Immature natural killer cell (primary cell): ENCODE data around the gene TRH. TPM values are rescaled to one million over a fixed set of nuclear protein-coding genes. Genes with fewer than 3 reads are reported as not detected.

Source experiments
- DNase-seq, 3 donors: peaks; one replicate each; pipeline ENCODE4 v3.0.0; 2022; ENCODE audit warnings: mixed read lengths in 1 of 3
- H3K27ac Mint-ChIP-seq, 6 donors: one replicate each; pipeline ENCODE4 v1.8.0; 2020; ENCODE audit warnings: mixed read lengths in 6 of 6, mild to moderate bottlenecking in 5 of 6, inconsistent platforms in 4 of 6, moderate library complexity in 3 of 6
- H3K27me3 Mint-ChIP-seq, 3 donors: one replicate each; pipeline ENCODE4 v1.8.0; 2020 to 2021; ENCODE audit warnings: low read depth in 3 of 3, mild to moderate bottlenecking in 3 of 3, mixed read lengths in 3 of 3, moderate library complexity in 3 of 3, inconsistent platforms in 1 of 3
- H3K36me3 Mint-ChIP-seq, 3 donors: one replicate each; pipeline ENCODE4 v1.8.0; 2020; ENCODE audit warnings: mixed read lengths in 3 of 3, inconsistent platforms in 2 of 3, mild to moderate bottlenecking in 2 of 3
- H3K4me1 Mint-ChIP-seq, 2 donors: one replicate each; pipeline ENCODE4 v1.8.0; 2020; ENCODE audit warnings: inconsistent platforms in 2 of 2, mild to moderate bottlenecking in 2 of 2, mixed read lengths in 2 of 2, moderate library complexity in 1 of 2
- H3K4me3 Mint-ChIP-seq, 5 donors: one replicate each; pipeline ENCODE4 v1.8.0; 2020; ENCODE audit warnings: mild to moderate bottlenecking in 5 of 5, mixed read lengths in 5 of 5, inconsistent platforms in 3 of 5, moderate library complexity in 3 of 5
- H3K9me3 Mint-ChIP-seq, 6 donors: one replicate each; pipeline ENCODE4 v1.8.0; 2020; ENCODE audit warnings: mild to moderate bottlenecking in 6 of 6, mixed read lengths in 6 of 6, inconsistent platforms in 4 of 6, moderate library complexity in 3 of 6
- polyA plus RNA-seq, 3 donors: library from polyadenylated mRNA; unstranded; fragments of 300-500 nt; fragmentation: Illumina TruSeq; gene quantifications; one replicate each; pipeline ENCODE4 v1.2.3, GENCODE V29; 2021

The TRH gene
- polyA plus RNA-seq, 3 donors from 2014 or later, result not detected

- H3K27me3 Mint-ChIP-seq, result peaks cover 0 to 7% (median 2%) of the 10 kb centered on the region in 3 donors
- no peak overlapping the region for H3K27ac Mint-ChIP-seq
- DNase-seq, result no peak
- H3K4me1 Mint-ChIP-seq, result no peaks in the 10 kb centered on the region
- H3K36me3 Mint-ChIP-seq, result peaks cover 0 to 4% (median 0%) of the 10 kb centered on the region in 3 donors
- H3K4me3 Mint-ChIP-seq, result no peak overlapping the region
- no peaks in the 10 kb centered on the region for H3K9me3 Mint-ChIP-seq
These were observed 24.0 kb upstream of the TRH start for GRCh38 chr3:129950318-129951046.

DNA sequence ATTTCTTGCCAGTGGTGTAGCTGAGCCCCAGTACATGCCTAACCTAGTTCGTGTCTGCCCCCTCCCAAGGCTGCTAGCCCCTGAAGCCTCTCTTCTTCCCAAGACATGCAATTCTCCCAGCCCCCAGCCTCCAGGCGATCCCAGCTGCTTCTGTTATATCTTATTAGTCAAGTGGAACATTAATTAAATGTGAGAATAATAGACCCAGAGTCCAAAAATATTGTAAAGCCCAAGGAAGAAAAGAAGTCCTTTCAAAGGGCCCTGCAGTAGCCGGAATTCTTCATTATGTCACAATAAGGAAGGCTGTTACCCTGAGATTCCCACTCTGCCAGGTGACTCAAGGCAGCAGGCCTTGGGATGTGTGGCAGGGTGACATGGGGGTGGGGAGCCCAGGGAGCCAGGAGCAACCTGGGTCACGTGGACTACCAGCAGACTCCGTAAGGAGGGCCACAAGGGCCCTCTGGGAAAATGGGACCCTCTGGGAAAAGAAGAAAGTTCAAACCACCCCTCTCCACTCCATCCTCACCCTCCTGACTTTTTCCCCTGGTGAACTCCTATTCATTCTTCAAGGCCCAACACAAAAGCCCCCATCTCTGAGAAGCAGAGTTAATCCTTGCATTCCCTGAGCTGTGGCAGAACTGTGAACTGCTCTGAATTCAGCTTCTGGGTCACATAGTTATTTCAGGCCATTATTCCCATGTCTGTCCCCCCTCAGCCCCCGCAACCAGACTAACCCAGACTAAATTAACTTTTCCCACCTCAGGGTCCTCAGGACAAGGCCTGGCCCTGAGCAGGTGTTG is 21.8 kb upstream of the TRH start:
- no peak overlapping the region for H3K4me3 Mint-ChIP-seq
- H3K27ac Mint-ChIP-seq, result no peak overlapping the region
- no peak for DNase-seq
- peaks cover 0 to 4% (median 0%) of the 10 kb centered on the region in 3 donors for H3K36me3 Mint-ChIP-seq
- H3K27me3 Mint-ChIP-seq, result peaks cover 0 to 7% (median 2%) of the 10 kb centered on the region in 3 donors
- H3K4me1 Mint-ChIP-seq, result no peaks in the 10 kb centered on the region
- H3K9me3 Mint-ChIP-seq, result no peaks in the 10 kb centered on the region

- H3K4me3 Mint-ChIP-seq, result no peak overlapping the region
These were observed 20.9 kb upstream of the TRH start for GRCh38 chr3:129953621-129954020.

GRCh38 chr3:129954514-129954913 is 20.0 kb upstream of the TRH start:
- no peak overlapping the region for H3K27ac Mint-ChIP-seq
- no peak overlapping the region for H3K4me3 Mint-ChIP-seq
- peaks cover 0 to 7% (median 2%) of the 10 kb centered on the region in 3 donors for H3K27me3 Mint-ChIP-seq
- H3K9me3 Mint-ChIP-seq, result no peaks in the 10 kb centered on the region
- DNase-seq, result no peak
- H3K36me3 Mint-ChIP-seq, result peaks cover 0 to 4% (median 0%) of the 10 kb centered on the region in 3 donors
- H3K4me1 Mint-ChIP-seq, result no peaks in the 10 kb centered on the region

More at GRCh38 chr3:129953621-129954020, 20.9 kb upstream of the TRH start:
- DNase-seq, result no peak
- H3K36me3 Mint-ChIP-seq, result peaks cover 0 to 4% (median 0%) of the 10 kb centered on the region in 3 donors
- no peaks in the 10 kb centered on the region for H3K4me1 Mint-ChIP-seq
- H3K27me3 Mint-ChIP-seq, result peaks cover 0 to 7% (median 4%) of the 10 kb centered on the region in 3 donors
- no peaks in the 10 kb centered on the region for H3K9me3 Mint-ChIP-seq
- H3K27ac Mint-ChIP-seq, result no peak overlapping the region

DNA sequence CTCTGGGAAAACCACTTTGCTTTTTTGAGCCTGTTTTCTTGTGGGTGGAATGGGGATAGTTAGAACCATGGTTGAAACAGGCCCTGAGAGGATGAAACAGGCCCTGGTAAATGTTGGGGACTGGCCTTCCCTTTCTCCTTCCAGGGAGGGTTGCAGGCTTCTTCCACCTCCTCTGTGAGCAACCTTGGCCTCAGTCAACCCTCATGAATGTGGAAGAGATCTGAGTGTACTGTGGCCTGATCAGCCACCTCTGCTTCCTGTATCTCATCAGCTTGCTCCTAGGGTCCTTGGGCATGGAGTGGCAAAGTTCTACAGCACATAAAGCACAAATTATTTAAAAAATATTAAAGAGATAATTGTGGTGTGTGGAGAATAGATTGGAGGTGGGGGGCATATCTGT is 17.6 kb upstream of the TRH start:
- Mint-ChIP-seq H3K4me3 (no peak overlapping the region), H3K9me3 (no peaks in the 10 kb centered on the region), H3K4me1 (no peaks in the 10 kb centered on the region), H3K27me3 (peaks cover 2 to 9% (median 2%) of the 10 kb centered on the region in 3 donors), H3K36me3 (peaks cover 0 to 4% (median 0%) of the 10 kb centered on the region in 3 donors), H3K27ac (no peak overlapping the region)
- DNase-seq, result no peak

DNA sequence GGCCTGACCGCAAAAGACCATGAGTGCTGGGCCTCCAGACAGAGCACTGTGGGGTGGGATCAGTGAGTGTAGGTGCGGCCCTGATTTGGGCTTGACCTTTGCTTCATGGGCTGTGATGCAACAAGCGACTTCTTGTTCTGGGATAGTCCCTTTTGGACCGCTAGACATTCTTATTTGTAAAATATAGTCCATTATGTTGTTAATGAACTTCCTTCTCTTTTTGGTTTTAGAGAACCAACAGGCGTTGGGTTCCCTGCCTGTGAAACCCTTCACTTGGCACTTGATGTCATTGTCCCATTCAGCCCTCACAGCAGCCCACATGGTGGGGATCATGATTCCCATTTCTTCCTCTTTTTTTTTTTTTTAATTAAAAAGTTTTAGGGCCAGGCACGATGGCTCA is 15.8 kb upstream of the TRH start:
- no peak overlapping the region for H3K27ac Mint-ChIP-seq
- no peak for DNase-seq
- no peaks in the 10 kb centered on the region for H3K4me1 Mint-ChIP-seq
- no peaks in the 10 kb centered on the region for H3K9me3 Mint-ChIP-seq
- H3K4me3 Mint-ChIP-seq, result no peak overlapping the region
- H3K27me3 Mint-ChIP-seq, result peaks cover 2 to 5% (median 2%) of the 10 kb centered on the region in 3 donors
- no peaks in the 10 kb centered on the region for H3K36me3 Mint-ChIP-seq

DNA sequence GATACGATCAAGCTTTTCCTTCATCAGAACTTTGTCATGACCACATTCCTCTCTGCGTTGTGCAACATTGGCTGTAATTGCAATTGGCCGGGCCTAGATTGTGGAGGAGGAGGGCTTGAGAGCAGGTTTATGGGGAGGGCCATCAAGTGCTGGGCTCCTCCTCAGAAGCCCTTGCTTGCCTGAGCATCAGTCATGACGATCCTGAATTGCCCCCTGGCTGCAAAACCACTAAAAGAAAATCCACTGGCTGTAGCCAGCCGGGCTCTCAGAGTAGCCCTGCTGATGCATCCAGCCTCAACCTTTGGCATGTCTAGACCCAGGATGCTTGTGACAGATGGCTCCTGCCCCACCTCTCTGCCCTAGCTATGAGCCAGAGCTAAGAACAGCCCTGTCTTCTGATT is 13.4 kb upstream of the TRH start:
- no peaks in the 10 kb centered on the region for H3K4me1 Mint-ChIP-seq
- no peak overlapping the region for H3K27ac Mint-ChIP-seq
- H3K27me3 Mint-ChIP-seq, result peaks cover 2% of the 10 kb centered on the region in 3 donors
- no peak overlapping the region for H3K4me3 Mint-ChIP-seq
- no peak for DNase-seq
- H3K36me3 Mint-ChIP-seq, result no peaks in the 10 kb centered on the region
- no peaks in the 10 kb centered on the region for H3K9me3 Mint-ChIP-seq

- no peaks in the 10 kb centered on the region for H3K9me3 Mint-ChIP-seq
- H3K27ac Mint-ChIP-seq, result no peak overlapping the region
- H3K36me3 Mint-ChIP-seq, result no peaks in the 10 kb centered on the region
- no peaks in the 10 kb centered on the region for H3K4me1 Mint-ChIP-seq
- peaks cover 2 to 9% (median 2%) of the 10 kb centered on the region in 3 donors for H3K27me3 Mint-ChIP-seq
- no peak overlapping the region for H3K4me3 Mint-ChIP-seq
- DNase-seq, result no peak
These were observed 11.9 kb upstream of the TRH start for GRCh38 chr3:129962600-129962999.

DNA sequence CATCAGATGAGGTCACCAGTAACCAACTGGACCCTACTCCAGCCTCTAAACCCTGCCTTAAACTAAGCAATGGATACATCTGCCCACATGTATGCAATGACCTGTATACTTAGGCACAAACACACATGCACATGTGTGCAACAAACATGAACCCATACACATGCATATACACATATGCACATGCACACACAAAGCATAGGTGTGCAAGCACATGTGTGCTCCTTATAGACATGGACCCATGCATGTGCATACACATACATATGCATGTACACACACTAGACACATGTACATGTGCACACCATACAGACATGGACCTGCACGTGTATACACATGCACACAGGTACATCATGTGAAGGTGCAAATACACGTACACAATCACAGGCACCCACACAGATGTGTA is 8.6 kb upstream of the TRH start:
- H3K27me3 Mint-ChIP-seq, result peaks cover 0 to 11% (median 0%) of the 10 kb centered on the region in 3 donors
- H3K27ac Mint-ChIP-seq, result no peak overlapping the region
- no peaks in the 10 kb centered on the region for H3K36me3 Mint-ChIP-seq
- H3K9me3 Mint-ChIP-seq, result no peaks in the 10 kb centered on the region
- no peak for DNase-seq
- no peak overlapping the region for H3K4me3 Mint-ChIP-seq
- H3K4me1 Mint-ChIP-seq, result no peaks in the 10 kb centered on the region

- Mint-ChIP-seq H3K36me3 (no peaks in the 10 kb centered on the region), H3K4me1 (no peaks in the 10 kb centered on the region), H3K27ac (no peak overlapping the region), H3K27me3 (peaks cover 0 to 11% (median 2%) of the 10 kb centered on the region in 3 donors), H3K9me3 (no peaks in the 10 kb centered on the region), H3K4me3 (no peak overlapping the region)
- no peak for DNase-seq
These were observed 7.6 kb upstream of the TRH start for GRCh38 chr3:129966876-129967275.

DNA sequence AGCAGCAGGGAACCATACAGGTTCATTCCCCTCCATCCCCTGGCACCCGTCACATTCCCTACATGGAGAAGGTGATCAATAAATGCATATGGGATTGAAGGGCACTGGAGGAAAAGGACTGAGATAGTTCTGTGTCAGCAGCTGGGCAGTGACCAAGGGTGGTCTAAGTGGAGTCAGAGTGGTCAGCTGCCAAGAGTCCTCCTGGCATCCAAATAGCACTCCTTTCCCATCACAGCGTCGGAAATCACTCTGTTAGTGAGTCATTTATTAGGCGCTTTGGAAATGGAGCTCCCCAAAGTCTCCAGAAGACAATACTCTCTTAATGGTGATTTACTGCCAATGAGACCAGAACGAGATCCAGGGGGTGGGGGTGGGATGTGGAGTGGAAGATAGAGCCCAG is 6.8 kb upstream of the TRH start:
- Mint-ChIP-seq H3K27me3 (peaks cover 0 to 15% (median 2%) of the 10 kb centered on the region in 3 donors), H3K9me3 (no peaks in the 10 kb centered on the region), H3K27ac (no peak overlapping the region), H3K4me3 (no peak overlapping the region), H3K36me3 (no peaks in the 10 kb centered on the region), H3K4me1 (no peaks in the 10 kb centered on the region)
- DNase-seq, result no peak

DNA sequence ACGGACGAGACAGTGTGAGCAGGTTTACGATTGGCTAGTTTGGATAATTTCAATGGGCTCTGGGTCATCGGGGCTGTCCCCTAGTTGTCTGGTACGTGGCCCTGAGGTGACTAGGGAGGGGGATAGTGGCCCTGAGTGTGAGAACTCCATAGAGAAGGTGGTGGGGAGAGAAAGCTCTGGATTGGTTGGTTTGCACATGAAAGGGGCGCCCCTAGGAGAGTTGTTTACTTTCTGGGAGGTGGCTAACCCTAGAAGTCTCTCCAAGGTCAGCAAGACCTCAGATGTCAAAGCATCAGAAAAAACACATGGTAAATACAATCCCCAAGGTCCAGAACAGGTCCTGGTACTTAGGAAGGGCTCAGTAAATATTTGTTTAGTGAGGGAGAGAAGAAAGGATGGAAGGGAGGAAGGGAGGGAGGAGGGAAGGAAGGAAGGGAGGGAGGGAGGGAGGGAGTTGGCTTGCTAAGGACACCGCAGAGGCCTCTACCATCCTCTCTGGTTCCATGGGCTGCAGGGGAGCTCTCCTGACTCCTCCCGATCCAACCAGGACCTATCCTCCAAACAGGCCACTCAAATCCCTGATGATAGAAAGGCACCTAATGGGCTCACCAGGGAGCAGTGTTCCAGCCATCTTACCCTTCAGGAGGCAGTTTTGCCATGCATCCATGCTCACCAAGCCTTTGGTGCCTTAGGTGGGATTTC is 3.0 kb upstream of the TRH start:
- H3K9me3 Mint-ChIP-seq, result no peaks in the 10 kb centered on the region
- H3K4me1 Mint-ChIP-seq, result peaks cover 10 to 12% of the 10 kb centered on the region in 2 donors
- no peak overlapping the region for H3K27ac Mint-ChIP-seq
- DNase-seq, result no peak
- no peak overlapping the region for H3K4me3 Mint-ChIP-seq
- no peaks in the 10 kb centered on the region for H3K36me3 Mint-ChIP-seq
- peaks cover 2 to 25% (median 13%) of the 10 kb centered on the region in 3 donors for H3K27me3 Mint-ChIP-seq

DNA sequence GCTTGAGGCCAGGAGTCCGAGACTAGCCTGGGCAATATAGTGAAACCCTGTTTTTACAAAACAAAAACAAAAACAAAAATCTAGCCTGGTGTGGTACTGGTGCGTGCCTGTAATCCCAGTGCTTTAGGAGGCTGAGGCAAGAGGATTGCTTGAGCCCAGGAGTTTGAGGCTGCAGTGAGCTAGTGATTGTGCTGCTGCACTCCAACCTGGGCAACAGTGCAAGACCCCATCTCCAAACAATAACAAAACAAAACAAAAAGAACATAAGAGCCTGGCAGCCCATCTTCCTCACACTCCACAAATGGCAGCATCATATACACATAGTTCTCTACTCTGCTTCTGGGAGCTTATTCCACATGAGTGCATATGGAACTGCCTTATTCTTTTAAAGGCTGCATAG is 2.2 kb upstream of the TRH start:
- no peaks in the 10 kb centered on the region for H3K36me3 Mint-ChIP-seq
- peaks cover 2 to 20% (median 13%) of the 10 kb centered on the region in 3 donors for H3K27me3 Mint-ChIP-seq
- no peaks in the 10 kb centered on the region for H3K9me3 Mint-ChIP-seq
- DNase-seq, result no peak
- peaks cover 10 to 12% of the 10 kb centered on the region in 2 donors for H3K4me1 Mint-ChIP-seq
- H3K27ac Mint-ChIP-seq, result no peak overlapping the region
- H3K4me3 Mint-ChIP-seq, result no peak overlapping the region
